NCI-H1092 (cell line): Measurements from ENCODE around the gene CHST11.

Source experiments
- DNase-seq: peaks from one replicate; lab custom pipeline; 2025; lab: John Stamatoyannopoulos, UW

CHST11 gene

DNA sequence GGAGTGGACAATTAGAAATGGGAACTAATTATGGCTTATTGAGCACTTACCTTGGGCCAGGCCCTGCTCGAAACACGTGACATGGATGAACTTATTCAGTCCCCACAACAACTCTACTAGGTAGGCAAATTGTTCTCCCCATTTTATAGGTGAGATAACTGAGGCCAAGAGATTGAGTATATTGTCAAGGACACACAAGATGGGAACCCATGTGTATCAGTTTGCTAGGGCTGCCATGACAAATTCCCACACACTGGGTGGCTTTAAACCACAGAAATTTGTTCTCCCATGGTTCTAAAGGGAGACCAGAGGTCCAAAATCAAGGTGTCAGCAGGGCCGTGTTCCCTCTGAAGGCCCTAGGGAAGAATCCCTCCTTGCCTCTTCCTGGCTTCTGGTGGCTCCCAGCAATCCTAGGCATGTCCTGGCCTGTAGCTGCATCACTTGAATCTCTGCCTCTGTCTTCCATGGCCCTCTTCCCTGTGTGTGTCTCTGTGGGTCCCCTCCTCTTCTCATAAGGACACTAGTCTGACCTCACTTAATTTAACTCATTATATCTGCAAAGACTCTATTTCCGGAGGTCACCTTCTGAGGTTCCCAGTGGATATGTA is 128.8 kb downstream of the CHST11 start:
- DNase-seq = no peak

DNA sequence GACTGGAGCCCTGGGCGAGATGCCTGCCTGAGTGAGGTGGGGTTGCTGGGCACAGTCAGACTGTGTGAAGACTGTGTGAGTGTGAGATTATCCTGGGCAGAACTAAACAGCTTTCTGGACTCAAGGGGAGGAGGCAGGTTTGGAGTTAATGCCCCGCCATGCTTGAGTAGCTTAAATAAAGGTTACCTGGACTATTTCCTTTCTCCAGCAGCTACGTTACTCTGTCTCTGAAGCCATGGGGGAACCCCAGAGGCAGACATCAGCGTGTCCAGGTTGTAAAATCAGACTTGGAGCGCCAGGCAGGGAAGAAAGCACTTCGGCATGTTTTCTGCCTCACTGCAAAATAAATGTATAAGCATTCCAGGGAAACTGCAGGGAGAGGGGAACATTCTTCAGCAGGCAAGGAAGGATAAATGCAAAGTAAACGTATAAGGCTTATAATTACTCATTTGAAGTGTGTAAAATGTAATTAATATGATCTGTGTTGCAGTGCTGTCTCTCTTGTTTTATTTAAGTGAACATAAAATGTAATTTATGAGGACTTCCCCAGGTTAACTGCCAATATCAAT is 129.7 kb downstream of the CHST11 start:
- no peak for DNase-seq

DNA sequence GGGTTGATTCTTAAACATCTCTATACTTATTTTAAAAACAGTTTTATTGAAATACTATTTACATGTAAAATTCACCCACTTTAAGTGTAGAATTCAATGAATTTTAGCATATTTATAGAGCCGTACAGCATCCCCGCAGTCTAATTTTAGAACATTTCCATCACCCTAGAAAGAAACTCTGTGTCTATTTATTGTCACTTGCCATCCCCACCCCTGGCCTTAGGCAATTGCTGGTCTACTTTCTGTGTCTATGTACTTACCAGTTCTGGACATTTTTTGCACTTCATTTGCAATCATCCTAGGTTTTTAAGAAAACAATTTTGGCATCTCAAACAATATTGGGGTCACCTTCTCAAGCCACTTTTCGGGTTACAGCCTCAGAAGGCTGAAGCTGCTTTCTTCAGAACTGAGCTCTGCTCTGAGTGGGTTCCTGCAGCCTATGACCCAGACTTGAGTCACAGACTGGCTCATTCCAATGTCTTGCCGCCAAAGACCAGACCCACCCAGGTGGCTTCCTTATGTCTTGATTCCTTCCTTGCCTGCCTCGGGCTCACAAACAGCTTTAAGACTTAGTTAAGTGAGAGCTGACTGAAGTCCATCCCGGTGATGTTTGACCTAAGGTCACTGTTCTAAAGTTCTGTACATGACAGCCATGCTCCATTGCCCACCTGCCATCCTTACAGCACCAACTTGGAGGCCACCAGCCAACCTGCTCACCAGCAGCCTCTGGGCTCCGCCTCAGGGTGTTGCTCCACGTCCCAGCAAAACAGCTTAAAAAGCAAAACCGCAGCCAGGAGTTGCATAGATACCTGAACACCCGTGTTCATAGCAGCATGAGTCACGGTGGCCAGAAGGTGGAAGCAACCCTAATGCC is 131.5 kb downstream of the CHST11 start:
- DNase-seq = no peak

DNA sequence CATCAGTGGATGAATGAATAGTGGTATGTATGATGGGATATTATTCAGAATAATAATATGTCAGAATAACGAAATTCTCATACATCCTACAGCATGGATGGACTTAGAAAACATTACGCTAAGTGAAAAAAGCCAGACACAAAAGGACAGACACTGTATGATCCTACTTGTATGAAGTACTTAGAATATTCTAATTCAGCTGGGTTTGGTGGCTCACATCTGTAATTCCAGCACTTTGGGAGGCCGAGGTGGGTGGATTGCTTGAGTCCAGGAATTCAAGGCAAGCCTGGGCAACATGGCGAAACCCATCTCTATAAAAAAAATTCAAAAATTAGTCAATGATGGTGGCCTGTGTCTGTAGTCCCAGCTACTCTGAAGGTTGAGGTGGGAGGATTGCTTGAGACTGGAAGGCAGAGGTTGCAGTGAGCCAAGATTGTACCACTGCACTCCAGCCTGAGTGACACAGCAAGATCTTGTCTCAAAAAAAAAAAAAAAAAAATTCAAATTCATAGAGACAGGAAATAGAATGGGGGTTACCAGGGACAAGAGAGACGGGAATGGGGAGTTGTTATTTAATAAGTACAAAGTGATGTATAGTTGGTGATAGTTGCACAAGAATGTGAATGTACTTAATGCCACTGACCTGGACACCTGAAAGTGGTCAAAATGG is 132.3 kb downstream of the CHST11 start:
- no peak for DNase-seq

DNA sequence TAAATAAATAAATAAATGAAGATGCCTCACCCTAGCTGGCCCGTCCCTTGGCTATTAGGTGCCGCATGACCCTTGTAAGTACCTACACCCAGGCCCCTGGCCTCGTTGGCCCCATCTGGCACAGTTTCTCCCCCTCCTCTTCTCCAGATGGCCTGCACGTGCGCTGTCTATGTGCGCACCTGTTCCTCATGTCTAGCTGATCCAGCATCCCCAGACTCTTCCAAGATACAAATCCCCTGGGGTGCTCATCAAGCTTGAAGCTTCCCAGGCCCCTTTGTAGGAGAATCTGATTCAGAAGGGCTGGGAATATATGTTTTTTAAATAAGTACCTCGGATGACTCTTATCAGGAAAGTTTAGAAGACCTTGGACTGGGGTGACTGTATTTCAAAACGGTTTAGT is 133.3 kb downstream of the CHST11 start:
- no peak for DNase-seq

DNA sequence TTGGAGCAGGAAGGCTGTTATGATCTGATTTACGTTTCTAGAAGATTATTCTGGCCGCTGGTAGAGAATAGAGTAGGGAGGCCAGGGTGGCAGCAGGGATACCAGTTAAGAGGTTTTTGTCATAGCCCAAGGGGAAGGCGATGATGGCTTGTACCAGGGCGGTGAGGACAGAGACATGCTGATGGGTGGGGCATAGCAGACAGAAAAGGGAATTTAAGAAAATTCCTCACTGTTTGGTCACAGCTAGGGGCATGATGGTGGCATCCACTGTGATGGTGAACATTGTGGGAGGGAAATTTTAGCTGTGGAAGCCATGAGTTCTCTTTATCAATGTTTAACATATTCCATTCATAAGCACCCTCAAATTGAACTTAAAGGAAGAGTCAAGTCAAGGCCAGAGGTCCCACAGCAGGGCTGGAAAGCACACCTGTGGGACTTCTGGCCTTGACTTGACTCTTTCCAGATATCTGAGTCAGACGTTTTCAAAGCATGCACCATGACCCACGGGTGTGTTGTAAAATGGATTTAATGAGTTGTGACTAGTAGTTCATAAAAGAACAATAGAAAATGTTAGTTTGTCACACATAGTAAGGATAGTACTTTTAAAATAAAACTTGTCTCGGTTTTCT is 134.6 kb downstream of the CHST11 start:
- no peak for DNase-seq

DNA sequence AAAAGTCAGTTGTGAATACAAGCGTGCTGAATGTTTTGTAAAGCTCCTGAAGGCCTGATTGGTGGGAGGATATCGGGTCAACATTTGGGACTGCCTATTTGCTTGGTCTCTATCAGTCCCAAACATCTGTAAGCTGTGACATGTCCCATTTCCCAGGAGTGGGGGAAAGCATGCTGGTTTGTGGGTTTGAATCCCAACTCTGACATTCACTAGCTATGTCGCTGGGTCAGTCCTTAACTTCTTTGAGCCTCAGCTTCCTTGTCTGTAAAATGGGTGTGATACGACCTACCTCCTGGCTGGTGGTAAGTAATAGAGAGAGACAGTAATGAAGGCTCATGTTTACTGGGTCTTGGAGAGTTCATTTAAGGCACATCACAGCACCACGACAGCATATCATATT is 136.7 kb downstream of the CHST11 start:
- no peak for DNase-seq

DNA sequence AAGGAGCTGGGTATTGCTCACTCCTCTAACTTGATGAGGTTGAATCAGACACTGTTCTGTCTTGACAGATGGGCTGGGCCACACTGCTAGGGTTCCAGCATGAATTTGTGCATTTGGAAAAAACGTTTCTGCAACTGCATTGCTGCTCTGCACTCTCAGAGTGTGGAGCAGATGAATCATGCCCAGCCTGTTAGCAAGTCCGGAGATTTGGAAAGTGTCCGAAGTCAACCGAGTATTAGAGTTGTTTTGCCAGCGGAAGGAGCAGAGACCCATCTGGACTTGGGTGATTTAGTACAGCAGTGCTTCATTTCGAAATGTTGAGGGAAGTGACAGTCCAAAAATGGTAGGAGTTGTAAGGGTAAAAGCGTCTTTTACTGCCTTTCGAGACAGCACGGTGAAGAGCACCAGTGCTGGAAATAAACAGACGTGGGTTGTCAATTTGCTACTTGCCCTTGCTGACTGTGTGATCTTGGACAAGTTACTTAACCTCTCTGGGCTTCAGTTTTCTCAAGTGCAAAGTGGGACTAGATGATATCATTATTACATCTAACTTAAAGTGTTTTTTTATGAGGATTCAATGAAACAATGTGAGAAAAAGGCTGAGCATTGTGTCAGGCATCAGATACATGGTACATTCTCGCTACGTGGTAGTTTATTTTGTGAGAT is 139.5 kb downstream of the CHST11 start:
- DNase-seq = no peak

DNA sequence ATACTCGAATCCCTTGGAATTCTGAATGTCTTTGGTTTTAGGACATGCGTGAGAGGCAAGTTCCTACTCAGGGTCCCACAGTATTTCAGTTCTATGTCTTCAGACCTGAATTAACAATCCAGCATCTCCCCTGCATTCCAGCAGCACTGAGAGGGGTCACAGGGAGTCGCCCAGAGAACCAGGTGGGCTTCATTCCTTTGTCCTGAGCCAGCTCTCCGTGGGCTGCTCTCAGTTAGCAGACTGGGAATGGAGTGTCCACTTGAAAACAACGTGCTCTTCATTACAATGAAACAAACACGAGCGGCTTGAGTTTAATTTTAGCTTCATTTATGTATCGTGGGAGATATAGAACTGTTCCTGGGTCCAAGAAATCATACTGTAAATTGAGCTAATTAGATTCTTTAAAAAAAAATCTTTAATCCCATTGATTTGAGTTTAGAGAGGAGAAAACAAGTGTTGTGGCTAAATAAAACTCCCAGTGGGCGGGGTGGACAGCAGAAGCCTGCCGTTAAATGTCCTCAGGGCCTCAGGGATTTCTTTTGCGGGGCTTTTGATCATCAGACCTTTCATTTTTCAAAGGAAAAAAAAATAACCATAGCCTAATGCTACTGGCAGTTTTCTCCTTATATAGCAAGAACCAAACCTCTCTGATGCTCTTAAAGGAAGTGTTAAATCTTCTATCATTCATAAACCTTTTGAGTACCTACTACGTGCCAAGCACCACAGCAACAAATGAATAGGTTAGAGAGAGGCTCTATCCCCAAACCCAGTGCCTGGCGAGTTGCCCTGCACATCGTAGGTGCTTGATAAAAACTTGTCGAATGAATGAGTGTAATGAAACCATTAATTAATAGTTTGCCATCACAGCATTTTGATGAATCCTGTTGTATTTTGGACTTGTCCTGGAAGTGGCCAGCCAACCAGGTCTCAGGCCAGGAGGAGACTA is 140.4 kb downstream of the CHST11 start:
- DNase-seq = no peak

DNA sequence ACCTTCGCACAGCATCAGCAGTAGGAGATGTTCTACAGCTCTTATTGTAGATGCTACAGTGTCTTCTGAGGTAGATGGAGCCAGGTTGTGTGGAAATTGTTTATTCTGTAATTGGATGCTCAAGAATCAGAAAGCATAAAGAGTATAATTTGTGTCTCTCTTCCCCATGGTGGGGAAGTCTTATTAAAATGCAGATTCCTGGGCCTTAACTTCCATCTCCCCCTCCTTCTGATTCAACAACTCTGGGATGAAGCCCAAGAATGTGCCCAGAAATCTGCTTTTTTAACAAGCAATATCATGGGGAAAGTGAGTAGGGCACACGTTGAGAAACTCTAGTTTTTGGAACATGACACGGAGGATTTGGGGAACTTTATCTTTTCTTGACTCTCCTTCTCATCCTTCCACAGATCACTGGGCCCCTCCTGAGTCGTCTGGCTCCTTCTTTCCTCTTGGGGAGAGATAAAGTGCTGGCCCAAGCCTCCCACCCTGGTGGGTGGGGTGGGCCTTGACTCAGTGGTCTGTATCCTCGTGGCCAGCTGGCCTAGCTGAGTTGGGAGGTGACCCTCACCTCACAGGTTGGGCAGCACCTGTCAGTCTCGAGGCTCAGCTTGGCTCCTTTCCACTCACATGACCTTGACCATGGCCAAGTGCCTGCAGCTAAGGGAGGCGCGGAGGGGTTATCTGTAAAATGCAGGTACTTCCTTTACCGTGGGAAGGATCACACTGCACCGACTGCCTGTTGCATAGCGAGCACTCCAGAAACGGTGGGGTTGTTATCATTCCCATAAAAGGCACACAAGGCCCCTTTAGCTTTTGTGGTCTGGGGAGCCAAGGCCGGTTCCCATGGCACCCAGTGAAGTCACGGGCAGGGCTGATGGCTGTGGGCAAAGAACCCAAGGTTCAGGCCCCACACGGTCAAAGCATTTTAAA is 141.9 kb downstream of the CHST11 start:
- no peak for DNase-seq

DNA sequence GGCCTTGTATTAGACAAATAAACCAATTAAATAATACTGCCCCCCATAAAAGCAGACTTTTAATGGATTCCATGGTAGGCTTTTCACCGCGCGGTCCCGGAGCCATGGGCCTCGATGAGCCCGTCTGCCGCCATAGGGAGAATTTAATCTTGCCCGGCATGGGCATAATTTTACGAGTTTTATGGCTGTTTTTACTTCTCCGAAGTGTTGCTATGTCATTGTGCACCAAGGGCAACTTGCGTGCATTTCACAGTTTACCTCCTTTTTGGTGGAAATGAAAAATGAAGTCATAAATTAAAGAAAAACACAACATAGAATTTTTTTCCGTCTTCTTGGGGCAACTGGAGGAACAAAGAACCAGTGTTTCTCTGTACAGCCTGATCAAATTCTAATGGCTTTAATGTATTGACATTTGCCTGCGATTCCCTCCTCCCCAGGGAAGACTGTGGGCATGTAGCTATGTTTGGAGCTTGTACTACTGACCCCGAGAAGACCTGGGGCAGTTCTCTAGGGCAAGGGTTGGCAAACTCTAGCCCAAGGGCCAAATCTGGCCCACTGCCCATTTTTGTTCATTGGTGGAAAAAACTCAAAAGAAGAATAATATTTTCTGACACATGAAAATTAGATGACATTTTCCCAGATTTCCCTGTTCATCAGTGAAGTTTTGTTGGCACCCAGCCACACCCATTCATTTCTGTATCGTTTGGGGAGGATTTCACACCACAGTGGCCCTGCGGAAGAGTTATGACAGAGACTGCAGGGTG is 142.7 kb downstream of the CHST11 start:
- no peak for DNase-seq

DNA sequence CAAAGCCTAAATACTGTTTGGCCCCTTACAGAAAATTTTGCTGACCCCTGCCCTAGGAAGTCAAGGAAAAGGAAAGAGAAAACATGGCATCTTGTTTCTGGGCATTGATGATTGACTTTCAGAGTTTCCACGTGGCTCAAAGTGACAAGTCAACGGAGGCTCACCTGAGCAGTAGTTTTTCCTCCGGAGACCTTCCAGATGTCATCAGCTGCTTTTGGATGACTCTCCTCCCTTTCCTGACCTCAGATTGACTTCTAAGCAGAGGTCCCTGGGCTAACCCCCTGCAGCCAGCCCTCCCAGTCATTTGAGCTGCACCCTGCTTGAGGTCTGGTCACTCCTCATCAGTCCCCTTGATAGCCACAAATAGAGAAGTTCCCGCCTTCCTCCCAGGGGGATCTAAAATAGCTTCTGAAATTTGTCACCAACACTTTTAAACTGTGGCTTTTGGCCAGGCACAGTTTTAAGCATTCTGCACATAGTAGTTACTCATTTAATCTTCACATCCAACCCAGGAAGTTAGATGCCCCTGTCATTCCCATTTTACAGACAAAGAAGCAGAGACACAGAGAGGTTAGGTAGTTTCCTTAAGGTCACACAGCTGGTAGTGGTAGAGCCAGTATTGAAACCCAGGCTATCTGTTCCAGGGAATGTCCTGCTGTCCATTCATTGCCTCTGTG is 143.4 kb downstream of the CHST11 start:
- DNase-seq = no peak

DNA sequence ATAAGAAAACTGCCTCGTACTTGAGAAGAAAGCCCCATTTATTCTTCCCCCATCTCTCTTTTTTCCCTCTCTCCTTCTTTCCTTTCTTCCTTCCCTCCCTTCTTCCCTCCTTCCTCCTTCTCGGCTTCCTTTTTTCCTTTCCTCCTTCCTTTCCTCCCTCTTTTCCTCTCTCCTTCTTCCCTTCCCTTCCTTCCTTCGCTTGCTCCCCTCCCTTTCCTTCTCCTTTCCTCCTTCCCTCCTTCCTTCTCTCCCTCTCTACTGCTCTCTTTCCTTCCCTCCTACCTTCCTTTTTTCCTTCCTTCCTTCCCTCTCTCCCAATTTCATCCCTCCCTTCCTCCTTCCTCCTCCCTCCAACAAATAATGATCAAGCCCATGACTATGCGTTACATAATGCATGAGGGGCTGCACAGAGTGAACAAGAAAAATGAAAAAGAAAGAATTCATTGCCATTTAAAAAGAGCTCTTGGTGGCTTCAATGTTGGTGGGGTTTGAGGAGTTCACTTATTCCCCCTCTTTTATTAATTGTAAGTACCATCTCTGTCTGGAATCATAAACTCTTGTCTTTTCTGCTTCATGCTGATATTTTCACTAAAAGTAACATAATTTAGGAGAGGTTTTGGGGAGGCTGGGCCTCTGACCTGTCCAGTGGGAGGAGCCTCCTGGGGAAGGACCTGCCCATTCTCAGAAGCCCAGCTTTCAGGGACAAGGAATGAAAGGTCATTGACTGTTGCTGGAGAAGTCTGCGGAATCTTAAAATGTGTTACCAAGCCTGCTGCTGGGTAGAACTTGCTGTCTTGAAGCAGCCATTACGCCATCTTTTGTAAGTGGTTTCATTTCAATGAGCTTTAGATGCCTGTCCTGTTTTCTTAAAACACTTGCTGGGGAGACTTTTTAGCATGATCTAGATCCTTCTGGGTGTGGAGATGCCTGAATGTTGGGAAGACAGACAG is 144.3 kb downstream of the CHST11 start:
- DNase-seq = no peak

DNA sequence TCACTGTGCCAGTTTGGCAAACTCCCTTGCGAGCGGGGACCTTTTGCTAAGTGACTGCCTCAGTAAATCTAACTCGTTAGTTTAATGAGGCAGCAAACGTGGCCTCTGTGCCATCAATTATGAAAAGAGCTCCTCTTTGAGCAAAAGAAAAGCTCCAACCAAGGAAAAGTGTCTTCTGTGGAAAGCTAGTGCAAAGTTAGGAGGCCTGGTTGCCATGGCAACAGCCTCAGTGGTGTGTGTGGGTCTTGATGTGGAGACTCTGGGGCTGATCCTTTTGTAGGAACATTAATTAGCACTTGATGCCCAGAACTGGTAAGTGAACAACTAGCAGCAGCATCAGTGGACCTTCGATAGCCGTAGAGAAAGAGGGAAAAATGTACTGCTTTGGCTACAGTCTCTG is 145.7 kb downstream of the CHST11 start:
- DNase-seq = no peak

DNA sequence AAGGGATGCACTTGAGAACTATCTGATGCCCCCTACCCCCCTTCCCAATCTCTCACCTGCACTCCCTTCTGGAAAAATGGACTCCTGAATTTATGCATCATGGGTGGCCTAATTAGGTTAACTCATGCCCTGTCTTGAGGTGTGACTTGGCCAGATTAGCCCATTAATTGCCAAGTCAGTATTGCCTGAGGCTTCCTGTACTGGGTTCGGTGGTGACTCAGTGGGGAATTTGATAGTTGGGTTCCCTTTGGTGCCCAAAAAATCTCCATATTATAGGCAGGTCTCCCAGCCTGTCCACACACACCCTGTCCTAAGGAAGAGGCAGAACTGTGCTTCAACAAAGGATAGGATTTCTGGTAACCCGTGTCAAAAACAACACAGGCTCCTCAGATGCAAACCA is 146.1 kb downstream of the CHST11 start:
- no peak for DNase-seq

DNA sequence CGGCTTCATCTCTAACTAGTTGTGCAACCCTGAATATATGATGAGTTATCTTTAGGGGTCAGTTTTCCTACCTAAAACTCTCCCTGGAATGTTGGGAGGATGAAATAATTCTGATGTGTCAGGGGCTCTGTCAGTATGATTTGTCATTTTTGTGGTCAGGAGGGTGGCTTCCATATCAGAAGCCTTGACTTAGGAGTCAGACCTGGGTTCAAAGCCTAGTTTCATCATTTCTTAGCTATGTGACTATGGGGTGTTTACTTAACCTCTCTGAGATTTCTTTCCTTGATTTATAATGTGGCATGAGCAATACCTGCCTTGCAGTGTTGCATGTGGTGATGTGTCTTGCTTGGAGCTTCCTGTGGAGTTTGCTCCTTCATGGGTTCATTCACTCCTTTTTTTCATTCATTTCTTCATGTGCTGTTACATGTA is 146.8 kb downstream of the CHST11 start:
- DNase-seq = no peak
